Measurements from ENCODE around the gene TNRC6C.
A peak's percentile ranks its signal among the peaks of the same experiment; 100 is the strongest.

DNA sequence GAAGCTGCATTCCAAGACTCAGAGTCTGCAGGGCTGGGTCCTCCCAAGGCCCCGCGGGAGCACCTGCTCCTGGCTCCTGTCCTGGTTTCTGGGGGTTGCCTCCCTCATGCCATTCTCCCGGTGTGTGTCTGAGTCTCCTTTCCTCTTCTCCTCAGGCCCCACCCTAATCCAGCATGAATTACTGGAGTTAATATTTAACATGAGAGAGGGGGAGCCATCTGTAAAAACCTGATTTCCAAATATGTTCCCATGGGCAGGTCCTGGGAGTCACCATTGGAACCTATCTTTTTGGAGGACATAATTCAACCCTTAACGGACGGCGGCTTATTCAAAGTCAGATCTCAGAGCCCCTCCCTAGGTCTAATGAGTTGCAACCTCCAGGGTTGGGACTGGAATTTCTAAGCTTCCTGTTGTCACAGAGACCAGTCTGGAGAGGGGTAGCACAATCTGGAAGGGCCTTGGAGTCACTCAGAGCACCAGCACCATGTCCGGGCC lies 193.1 kb downstream of the TNRC6C start:
- TF ChIP-seq, protein P1, sequence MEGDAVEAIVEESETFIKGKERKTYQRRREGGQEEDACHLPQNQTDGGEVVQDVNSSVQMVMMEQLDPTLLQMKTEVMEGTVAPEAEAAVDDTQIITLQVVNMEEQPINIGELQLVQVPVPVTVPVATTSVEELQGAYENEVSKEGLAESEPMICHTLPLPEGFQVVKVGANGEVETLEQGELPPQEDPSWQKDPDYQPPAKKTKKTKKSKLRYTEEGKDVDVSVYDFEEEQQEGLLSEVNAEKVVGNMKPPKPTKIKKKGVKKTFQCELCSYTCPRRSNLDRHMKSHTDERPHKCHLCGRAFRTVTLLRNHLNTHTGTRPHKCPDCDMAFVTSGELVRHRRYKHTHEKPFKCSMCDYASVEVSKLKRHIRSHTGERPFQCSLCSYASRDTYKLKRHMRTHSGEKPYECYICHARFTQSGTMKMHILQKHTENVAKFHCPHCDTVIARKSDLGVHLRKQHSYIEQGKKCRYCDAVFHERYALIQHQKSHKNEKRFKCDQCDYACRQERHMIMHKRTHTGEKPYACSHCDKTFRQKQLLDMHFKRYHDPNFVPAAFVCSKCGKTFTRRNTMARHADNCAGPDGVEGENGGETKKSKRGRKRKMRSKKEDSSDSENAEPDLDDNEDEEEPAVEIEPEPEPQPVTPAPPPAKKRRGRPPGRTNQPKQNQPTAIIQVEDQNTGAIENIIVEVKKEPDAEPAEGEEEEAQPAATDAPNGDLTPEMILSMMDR (IDR thresholded peaks at IDR 0.05; ENCODE audit: low read depth, low read length, missing input control): no peak
- TF ChIP-seq REST (IDR thresholded peaks at IDR 0.05) (no peak), RAD21 (IDR thresholded peaks at IDR 0.05) (no peak), MAX (IDR thresholded peaks at IDR 0.05) (no peak), SP1 (IDR thresholded peaks at IDR 0.05) (peak; percentile 52), FOXA1 (IDR thresholded peaks at IDR 0.05) (no peak), HNF4G (IDR thresholded peaks at IDR 0.05) (no peak)
